GM18867 (cell line): ENCODE data around the gene SF3A1.

Experiments
- ATAC-seq: cut with Tn5 transposase; IDR thresholded peaks from one replicate; pipeline ENCODE4 v1.9.1; 2021; ENCODE audit warnings: mild to moderate bottlenecking, moderate library complexity; ENCODE audit not compliant: unreplicated experiment

SF3A1 gene

GRCh38 chr22:30386960-30387827 is 30.5 kb upstream of the SF3A1 start, which contains the start of gene RNF215:
TSS of gene RNF215 (minus strand) at chr22:30387411. CDS start at chr22:30387313, 98 bp downstream.
- peak; percentile 74 for ATAC-seq

GRCh38 chr22:30386608-30386959 is 29.9 kb upstream of the SF3A1 start:
- no peak for ATAC-seq

- ATAC-seq = no peak
These were observed 29.2 kb upstream of the SF3A1 start for GRCh38 chr22:30385942-30386341.

GRCh38 chr22:30383061-30383460 is 26.4 kb upstream of the SF3A1 start:
- ATAC-seq = no peak

- no peak for ATAC-seq
These were observed 25.6 kb upstream of the SF3A1 start for GRCh38 chr22:30382340-30382739.

- ATAC-seq = no peak
These were observed 24.6 kb upstream of the SF3A1 start for GRCh38 chr22:30381264-30381663.

- no peak for ATAC-seq
These were observed 23.3 kb upstream of the SF3A1 start for GRCh38 chr22:30380011-30380410.

GRCh38 chr22:30375312-30375849 is 18.7 kb upstream of the SF3A1 start:
- no peak for ATAC-seq

GRCh38 chr22:30373331-30374325 is 16.9 kb upstream of the SF3A1 start:
- ATAC-seq = no peak

GRCh38 chr22:30372915-30373314 is 16.2 kb upstream of the SF3A1 start:
- ATAC-seq = no peak

- no peak for ATAC-seq
These were observed 15.3 kb upstream of the SF3A1 start for GRCh38 chr22:30371981-30372380.

- ATAC-seq = no peak
These were observed 14.6 kb upstream of the SF3A1 start for GRCh38 chr22:30371321-30371720.

- ATAC-seq = no peak
These were observed 14.0 kb upstream of the SF3A1 start for GRCh38 chr22:30370641-30371230.

- ATAC-seq = no peak
These were observed 11.7 kb upstream of the SF3A1 start for GRCh38 chr22:30368420-30368819.

- ATAC-seq = no peak
These were observed 9.2 kb upstream of the SF3A1 start for GRCh38 chr22:30365891-30366290.

GRCh38 chr22:30362651-30363281 is 6.1 kb upstream of the SF3A1 start:
- ATAC-seq = no peak

GRCh38 chr22:30361916-30362650 is 5.4 kb upstream of the SF3A1 start:
- no peak for ATAC-seq

- ATAC-seq = no peak
These were observed 1.8 kb upstream of the SF3A1 start for GRCh38 chr22:30358541-30358940.

GRCh38 chr22:30357650-30358215 is 1.0 kb upstream of the SF3A1 start:
- no peak for ATAC-seq

GRCh38 chr22:30357236-30357570 is 509 bp upstream of the SF3A1 start:
- ATAC-seq = no peak
